ENCODE measurements around the gene LTBP1.
"Not testable (repeated sequence)": the region's sequence is repeated elsewhere in the genome, so short reads cannot be mapped to it uniquely, and the experiment has no call there.

The LTBP1 gene

GRCh38 chr2:33326100-33326499 lies 379.3 kb downstream of the LTBP1 start:
- DNase-seq: no peak

- no peak for DNase-seq
Observed at GRCh38 chr2:33333433-33333832, 386.7 kb downstream of the LTBP1 start.

- DNase-seq: no peak
Observed at GRCh38 chr2:33334083-33334482, 387.3 kb downstream of the LTBP1 start.

- DNase-seq: no peak
Observed at GRCh38 chr2:33335516-33335915, 388.8 kb downstream of the LTBP1 start.

- DNase-seq: no peak
Observed at GRCh38 chr2:33336036-33336625, 389.4 kb downstream of the LTBP1 start.

GRCh38 chr2:33337385-33337960 lies 390.7 kb downstream of the LTBP1 start:
- no peak for DNase-seq

GRCh38 chr2:33337981-33338380 lies 391.2 kb downstream of the LTBP1 start:
- DNase-seq: no peak

GRCh38 chr2:33339269-33339668 lies 392.5 kb downstream of the LTBP1 start:
- no peak for DNase-seq

- no peak for DNase-seq
Observed at GRCh38 chr2:33340280-33340679, 393.5 kb downstream of the LTBP1 start.

- no peak for DNase-seq
Observed at GRCh38 chr2:33342171-33342570, 395.4 kb downstream of the LTBP1 start.

GRCh38 chr2:33342705-33343104 lies 396.0 kb downstream of the LTBP1 start:
- no peak for DNase-seq

GRCh38 chr2:33343387-33343895 lies 396.7 kb downstream of the LTBP1 start:
- DNase-seq: no peak

GRCh38 chr2:33344230-33344629 lies 397.5 kb downstream of the LTBP1 start:
- DNase-seq: no peak

- no peak for DNase-seq
Observed at GRCh38 chr2:33347856-33348255, 401.1 kb downstream of the LTBP1 start.

GRCh38 chr2:33350632-33351031 lies 403.9 kb downstream of the LTBP1 start:
- DNase-seq: no peak

- DNase-seq: no peak
Observed at GRCh38 chr2:33351781-33352180, 405.0 kb downstream of the LTBP1 start.

GRCh38 chr2:33354981-33355380 lies 408.2 kb downstream of the LTBP1 start:
- no peak for DNase-seq

GRCh38 chr2:33358878-33359277 lies 412.1 kb downstream of the LTBP1 start:
- no peak for DNase-seq

- no peak for DNase-seq
Observed at GRCh38 chr2:33363325-33364298, 416.9 kb downstream of the LTBP1 start.

GRCh38 chr2:33365264-33365970 lies 418.7 kb downstream of the LTBP1 start:
- no peak for DNase-seq

GRCh38 chr2:33366473-33366872 lies 419.7 kb downstream of the LTBP1 start:
- no peak for DNase-seq

GRCh38 chr2:33368524-33368923 lies 421.8 kb downstream of the LTBP1 start:
- not testable (repeated sequence) for DNase-seq

- DNase-seq: no peak
Observed at GRCh38 chr2:33369191-33369590, 422.4 kb downstream of the LTBP1 start.
